WTC11 (cell line): Measurements from ENCODE around the gene NPAS1.

Source experiments
- CBFB ChIP-seq: sonication (generic); formaldehyde crosslinking; IDR thresholded peaks from 2 replicates; pipeline ENCODE4 v1.8.1; 2022; ENCODE audit warnings: mild to moderate bottlenecking, low read depth, missing genetic modification reagents
- SP1 ChIP-seq: sonication (generic); formaldehyde crosslinking; conservative IDR thresholded peaks from 2 replicates; pipeline ENCODE4 v1.8.1; 2022; ENCODE audit warnings: missing genetic modification reagents
- ZNF121 ChIP-seq: sonication (generic); formaldehyde crosslinking; IDR thresholded peaks from 2 replicates; pipeline ENCODE4 v1.8.0; 2023; ENCODE audit warnings: missing genetic modification reagents
- ZNF512 ChIP-seq: sonication (generic); formaldehyde crosslinking; IDR thresholded peaks from 2 replicates; pipeline ENCODE4 v1.8.1; 2022; ENCODE audit warnings: missing genetic modification reagents, borderline replicate concordance
- TF ChIP-seq, protein P1 (sequence below): sonication (generic); formaldehyde crosslinking; IDR thresholded peaks from 2 replicates; pipeline ENCODE4 v1.8.0; 2022; ENCODE audit warnings: mild to moderate bottlenecking, missing genetic modification reagents
- TF ChIP-seq, protein P2 (sequence below): fragments of 200-600 bp; IDR thresholded peaks from 2 replicates; pipeline ENCODE4 v1.8.0; 2022; ENCODE audit warnings: antibody characterized with exemption
- TF ChIP-seq, protein P3 (sequence below): sonication (generic); formaldehyde crosslinking; IDR thresholded peaks from 2 replicates; pipeline ENCODE4 v1.8.0; 2022; ENCODE audit warnings: mild to moderate bottlenecking, missing genetic modification reagents

- TF ChIP-seq ZNF121 (CRISPR knock-in tag) (no peak), SP1 (no peak), CBFB (no peak), ZNF512 (CRISPR knock-in tag) (no peak)
- TF ChIP-seq, protein P1, sequence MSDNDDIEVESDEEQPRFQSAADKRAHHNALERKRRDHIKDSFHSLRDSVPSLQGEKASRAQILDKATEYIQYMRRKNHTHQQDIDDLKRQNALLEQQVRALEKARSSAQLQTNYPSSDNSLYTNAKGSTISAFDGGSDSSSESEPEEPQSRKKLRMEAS (CRISPR knock-in tag), result no peak
- TF ChIP-seq, protein P2, sequence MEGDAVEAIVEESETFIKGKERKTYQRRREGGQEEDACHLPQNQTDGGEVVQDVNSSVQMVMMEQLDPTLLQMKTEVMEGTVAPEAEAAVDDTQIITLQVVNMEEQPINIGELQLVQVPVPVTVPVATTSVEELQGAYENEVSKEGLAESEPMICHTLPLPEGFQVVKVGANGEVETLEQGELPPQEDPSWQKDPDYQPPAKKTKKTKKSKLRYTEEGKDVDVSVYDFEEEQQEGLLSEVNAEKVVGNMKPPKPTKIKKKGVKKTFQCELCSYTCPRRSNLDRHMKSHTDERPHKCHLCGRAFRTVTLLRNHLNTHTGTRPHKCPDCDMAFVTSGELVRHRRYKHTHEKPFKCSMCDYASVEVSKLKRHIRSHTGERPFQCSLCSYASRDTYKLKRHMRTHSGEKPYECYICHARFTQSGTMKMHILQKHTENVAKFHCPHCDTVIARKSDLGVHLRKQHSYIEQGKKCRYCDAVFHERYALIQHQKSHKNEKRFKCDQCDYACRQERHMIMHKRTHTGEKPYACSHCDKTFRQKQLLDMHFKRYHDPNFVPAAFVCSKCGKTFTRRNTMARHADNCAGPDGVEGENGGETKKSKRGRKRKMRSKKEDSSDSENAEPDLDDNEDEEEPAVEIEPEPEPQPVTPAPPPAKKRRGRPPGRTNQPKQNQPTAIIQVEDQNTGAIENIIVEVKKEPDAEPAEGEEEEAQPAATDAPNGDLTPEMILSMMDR, result no peak
- TF ChIP-seq, protein P3, sequence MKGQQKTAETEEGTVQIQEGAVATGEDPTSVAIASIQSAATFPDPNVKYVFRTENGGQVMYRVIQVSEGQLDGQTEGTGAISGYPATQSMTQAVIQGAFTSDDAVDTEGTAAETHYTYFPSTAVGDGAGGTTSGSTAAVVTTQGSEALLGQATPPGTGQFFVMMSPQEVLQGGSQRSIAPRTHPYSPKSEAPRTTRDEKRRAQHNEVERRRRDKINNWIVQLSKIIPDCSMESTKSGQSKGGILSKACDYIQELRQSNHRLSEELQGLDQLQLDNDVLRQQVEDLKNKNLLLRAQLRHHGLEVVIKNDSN (CRISPR knock-in tag), result no peak
Measured at GRCh38 chr19:47001584-47001983, 18.1 kb upstream of the NPAS1 start.
